Activated CD4-positive, alpha-beta T cell treated with anti-CD3 and anti-CD28 coated beads, Interleukin-2, amount 10 ng/mL, durations not matched to agents 24 days and 14 days (primary cell): ENCODE results near the gene MXRA7. TPM values are rescaled to one million over a fixed set of nuclear protein-coding genes. Genes with fewer than 3 reads are reported as not detected.
"Not testable (repeated sequence)": the region's sequence is repeated elsewhere in the genome, so short reads cannot be mapped to it uniquely, and the experiment has no call there.

Experiments used
- DNase-seq: peaks from one replicate; pipeline ENCODE4 v3.0.0; 2022
- H3K27ac Mint-ChIP-seq: one replicate; pipeline ENCODE4 v1.8.0; 2022; ENCODE audit warnings: mild to moderate bottlenecking, mixed read lengths
- H3K27me3 Mint-ChIP-seq: one replicate; pipeline ENCODE4 v1.8.0; 2022; ENCODE audit warnings: mixed read lengths
- H3K36me3 Mint-ChIP-seq: one replicate; pipeline ENCODE4 v1.8.0; 2022; ENCODE audit warnings: low read depth, mild to moderate bottlenecking, mixed read lengths
- H3K4me1 Mint-ChIP-seq: one replicate; pipeline ENCODE4 v1.8.0; 2021; ENCODE audit warnings: mixed read lengths
- H3K4me3 Mint-ChIP-seq: one replicate; pipeline ENCODE4 v1.8.0; 2022; ENCODE audit warnings: mild to moderate bottlenecking, moderate library complexity, mixed read lengths
- H3K9me3 Mint-ChIP-seq: one replicate; pipeline ENCODE4 v1.8.0; 2021; ENCODE audit warnings: mixed read lengths
- intact Hi-C: fragments of 100-400 bp; cut with micrococcal nuclease; formaldehyde crosslinking; loops from one replicate; pipeline ENCODE4 v1.15.1; 2023
- total RNA-seq: library from RNA; stranded (reverse); gene quantifications from 2 replicates; pipeline ENCODE4 v1.2.3, GENCODE V29; 2022

The MXRA7 gene
- total RNA-seq, 1 donor from 2014 or later, result 3.7 TPM

GRCh38 chr17:76716839-76717215 is 6.1 kb upstream of the MXRA7 start:
- intact Hi-C loops, result no loop called here
- peaks cover 32% of the 10 kb centered on the region for H3K4me1 Mint-ChIP-seq
- no peaks in the 10 kb centered on the region for H3K9me3 Mint-ChIP-seq
- DNase-seq, result no peak
- H3K36me3 Mint-ChIP-seq, result peaks cover 72% of the 10 kb centered on the region
- H3K27ac Mint-ChIP-seq, result no peak overlapping the region
- H3K27me3 Mint-ChIP-seq, result no peaks in the 10 kb centered on the region
- H3K4me3 Mint-ChIP-seq, result no peak overlapping the region

GRCh38 chr17:76716146-76716838 is 5.5 kb upstream of the MXRA7 start:
- Mint-ChIP-seq H3K4me3 (peak overlapping the region; percentile 33), H3K4me1 (peaks cover 30% of the 10 kb centered on the region)
- intact Hi-C loops, result no loop called here

GRCh38 chr17:76715496-76715830 is 4.7 kb upstream of the MXRA7 start:
- no peak for DNase-seq
- H3K9me3 Mint-ChIP-seq, result no peaks in the 10 kb centered on the region
- intact Hi-C loops, result no loop called here
- no peak overlapping the region for H3K4me3 Mint-ChIP-seq
- H3K4me1 Mint-ChIP-seq, result peaks cover 30% of the 10 kb centered on the region
- no peaks in the 10 kb centered on the region for H3K27me3 Mint-ChIP-seq
- H3K36me3 Mint-ChIP-seq, result peaks cover 59% of the 10 kb centered on the region
- peak overlapping the region; percentile 79 for H3K27ac Mint-ChIP-seq

More at GRCh38 chr17:76716146-76716838, 5.5 kb upstream of the MXRA7 start:
- Mint-ChIP-seq H3K36me3 (peaks cover 66% of the 10 kb centered on the region), H3K27me3 (no peaks in the 10 kb centered on the region), H3K27ac (peak overlapping the region; percentile 79), H3K9me3 (no peaks in the 10 kb centered on the region)
- DNase-seq, result peak; percentile 76

GRCh38 chr17:76714822-76715495 is 4.2 kb upstream of the MXRA7 start:
- Mint-ChIP-seq H3K27ac (peak overlapping the region; percentile 66), H3K27me3 (no peaks in the 10 kb centered on the region), H3K4me3 (peak overlapping the region; percentile 7), H3K9me3 (no peaks in the 10 kb centered on the region), H3K36me3 (peaks cover 55% of the 10 kb centered on the region), H3K4me1 (peaks cover 30% of the 10 kb centered on the region)
- DNase-seq, result peak; percentile 94
- intact Hi-C loops, result no loop called here

- intact Hi-C loops, result no loop called here
- no peaks in the 10 kb centered on the region for H3K9me3 Mint-ChIP-seq
- H3K27ac Mint-ChIP-seq, result no peak overlapping the region
- no peak for DNase-seq
- peaks cover 34% of the 10 kb centered on the region for H3K4me1 Mint-ChIP-seq
- no peak overlapping the region for H3K4me3 Mint-ChIP-seq
- peaks cover 51% of the 10 kb centered on the region for H3K36me3 Mint-ChIP-seq
- peaks cover 2% of the 10 kb centered on the region for H3K27me3 Mint-ChIP-seq
These were observed 3.6 kb upstream of the MXRA7 start for GRCh38 chr17:76714336-76714735.

GRCh38 chr17:76713765-76714164 is 3.0 kb upstream of the MXRA7 start:
- Mint-ChIP-seq H3K27me3 (peaks cover 4% of the 10 kb centered on the region), H3K4me1 (peaks cover 36% of the 10 kb centered on the region), H3K4me3 (no peak overlapping the region), H3K9me3 (no peaks in the 10 kb centered on the region), H3K27ac (no peak overlapping the region), H3K36me3 (peaks cover 46% of the 10 kb centered on the region)
- no peak for DNase-seq
- intact Hi-C loops, result no loop called here

GRCh38 chr17:76712321-76712720 is 1.6 kb upstream of the MXRA7 start:
- intact Hi-C loops, DNase-seq, H3K27me3 Mint-ChIP-seq, H3K9me3 Mint-ChIP-seq, H3K4me3 Mint-ChIP-seq, H3K27ac Mint-ChIP-seq: not testable (repeated sequence)
- Mint-ChIP-seq H3K4me1 (peaks cover 35% of the 10 kb centered on the region), H3K36me3 (peaks cover 39% of the 10 kb centered on the region)

DNA sequence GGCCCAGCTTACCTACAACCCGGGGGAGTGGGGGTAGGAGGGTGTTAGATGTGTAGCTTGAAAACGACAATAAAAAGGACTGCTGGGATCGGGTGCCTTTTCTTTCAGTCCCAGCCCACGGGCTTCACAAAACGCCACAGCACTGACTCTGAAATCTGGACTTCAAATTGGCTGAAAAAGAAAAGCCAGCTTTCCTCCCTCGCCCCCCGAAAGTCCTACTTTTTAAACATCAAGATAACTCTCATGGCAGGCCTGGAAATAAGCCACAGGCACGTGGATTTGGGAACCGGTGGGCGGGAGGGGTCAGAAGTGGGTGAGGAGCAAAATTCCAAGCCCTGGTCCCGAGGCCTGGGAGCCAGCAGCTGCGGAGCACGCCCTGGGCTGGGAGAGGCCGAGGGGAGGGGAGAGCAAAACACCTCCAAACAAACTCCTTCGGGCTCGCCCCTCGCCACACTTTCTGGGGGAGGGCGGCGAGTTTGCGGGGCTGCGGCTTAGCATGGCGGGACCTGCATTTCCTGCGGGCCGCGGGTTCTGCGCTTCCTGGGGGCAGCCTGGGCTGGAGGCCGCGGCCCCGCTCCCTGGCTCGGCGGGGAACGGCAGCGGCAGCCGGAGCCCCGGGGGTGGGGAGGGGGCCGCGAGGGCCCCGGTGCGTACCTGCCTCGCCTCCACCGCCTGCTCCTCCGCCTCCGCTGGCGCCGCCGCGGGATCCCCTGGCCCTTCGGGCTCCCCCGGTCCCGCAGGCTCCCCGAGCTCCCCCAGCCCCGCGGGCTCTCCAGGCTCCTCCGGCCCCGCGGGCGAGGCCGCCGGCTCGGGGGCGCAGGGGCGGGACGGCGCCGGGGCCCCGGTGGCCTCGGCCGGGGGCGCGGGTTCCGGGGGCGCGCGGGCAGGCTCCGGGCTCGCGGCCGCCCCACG is 558 bp downstream of the MXRA7 start:
- peak overlapping the region; percentile 64 for H3K4me3 Mint-ChIP-seq
- H3K9me3 Mint-ChIP-seq, H3K27me3 Mint-ChIP-seq, H3K27ac Mint-ChIP-seq, intact Hi-C loops: not testable (repeated sequence)
- H3K4me1 Mint-ChIP-seq, result peaks cover 23% of the 10 kb centered on the region
- H3K36me3 Mint-ChIP-seq, result peaks cover 21% of the 10 kb centered on the region
- peak; percentile 73 for DNase-seq

GRCh38 chr17:76709077-76709950 is 1.5 kb downstream of the MXRA7 start:
- Mint-ChIP-seq H3K9me3 (no peaks in the 10 kb centered on the region), H3K27ac (peak overlapping the region; percentile 66), H3K27me3 (peaks cover 4% of the 10 kb centered on the region), H3K4me1 (peaks cover 19% of the 10 kb centered on the region), H3K4me3 (peak overlapping the region; percentile 64), H3K36me3 (peaks cover 17% of the 10 kb centered on the region)
- DNase-seq, result no peak
- intact Hi-C loops, result no loop called here

DNA sequence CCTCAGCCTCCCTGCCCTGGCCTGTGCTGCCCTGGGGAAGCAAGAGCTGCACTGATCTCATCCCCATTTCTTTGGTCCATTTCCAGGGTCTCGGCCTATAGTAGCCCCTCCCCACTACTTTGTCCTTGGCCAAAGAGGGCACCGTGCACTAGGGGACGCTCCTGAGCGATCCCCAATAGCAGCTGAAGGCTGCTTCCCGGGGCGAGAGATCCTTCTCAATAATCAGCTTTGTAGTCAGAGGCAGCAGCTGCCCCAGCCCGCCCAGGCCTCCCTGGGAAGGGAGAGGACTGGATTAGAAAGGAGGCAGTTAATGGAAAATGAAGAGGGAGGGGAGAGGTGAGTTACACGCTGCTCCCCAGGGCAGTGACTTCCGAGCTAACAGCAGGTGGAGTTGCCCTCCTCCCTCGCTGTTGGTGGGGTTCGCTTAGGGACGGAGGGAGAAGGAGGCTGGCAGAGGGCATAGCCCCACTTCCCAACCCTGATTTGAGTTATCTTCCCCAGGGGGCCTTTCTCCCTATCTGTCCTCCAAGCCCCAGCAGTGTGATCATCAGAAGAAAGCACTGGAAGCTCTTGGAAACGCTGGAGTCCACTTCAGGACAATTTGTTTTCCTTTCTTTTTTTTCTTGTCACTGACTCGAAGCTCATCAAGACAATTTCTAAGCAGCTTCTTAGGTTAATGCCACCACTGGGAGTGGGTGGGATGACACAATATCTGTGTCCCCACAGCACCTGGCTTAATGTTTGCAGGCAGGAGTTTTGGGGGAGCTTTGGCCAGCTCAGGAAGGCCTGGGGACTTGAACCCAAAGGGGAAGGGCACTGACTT is 2.6 kb downstream of the MXRA7 start:
- H3K36me3 Mint-ChIP-seq, result peaks cover 7% of the 10 kb centered on the region
- peaks cover 4% of the 10 kb centered on the region for H3K27me3 Mint-ChIP-seq
- H3K27ac Mint-ChIP-seq, result no peak overlapping the region
- H3K9me3 Mint-ChIP-seq, result no peaks in the 10 kb centered on the region
- DNase-seq, result no peak
- H3K4me1 Mint-ChIP-seq, result peaks cover 12% of the 10 kb centered on the region
- intact Hi-C loops, result no loop called here
- H3K4me3 Mint-ChIP-seq, result no peak overlapping the region

GRCh38 chr17:76706817-76707216 is 3.9 kb downstream of the MXRA7 start:
- H3K9me3 Mint-ChIP-seq, result no peaks in the 10 kb centered on the region
- peaks cover 4% of the 10 kb centered on the region for H3K27me3 Mint-ChIP-seq
- H3K4me3 Mint-ChIP-seq, result no peak overlapping the region
- intact Hi-C loops, result no loop called here
- H3K4me1 Mint-ChIP-seq, result peaks cover 12% of the 10 kb centered on the region
- no peaks in the 10 kb centered on the region for H3K36me3 Mint-ChIP-seq
- DNase-seq, result no peak
- H3K27ac Mint-ChIP-seq, result no peak overlapping the region

DNA sequence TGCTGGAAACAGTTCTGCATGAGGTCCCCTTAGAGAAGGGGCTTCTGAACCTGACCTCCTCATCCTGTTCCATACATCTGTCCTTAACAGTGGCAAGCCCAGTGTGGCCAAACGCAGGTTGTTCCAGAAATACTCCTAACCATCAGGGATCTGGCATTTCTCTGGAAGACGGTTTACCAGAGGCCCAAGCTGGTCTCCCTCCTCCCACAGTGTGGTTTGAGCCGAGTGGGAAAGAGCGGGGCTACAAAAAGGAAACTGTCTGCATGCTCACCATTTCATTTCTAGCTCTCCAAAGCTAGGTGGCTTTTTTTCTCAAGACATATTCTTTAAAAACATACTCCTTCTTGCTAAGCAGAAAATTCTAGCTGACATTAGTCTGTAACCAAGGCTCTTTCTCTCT is 6.0 kb downstream of the MXRA7 start:
- DNase-seq, result no peak
- intact Hi-C loops, result no loop called here
- Mint-ChIP-seq H3K9me3 (no peaks in the 10 kb centered on the region), H3K36me3 (no peaks in the 10 kb centered on the region), H3K27ac (no peak overlapping the region), H3K4me3 (no peak overlapping the region), H3K27me3 (peaks cover 4% of the 10 kb centered on the region), H3K4me1 (peaks cover 6% of the 10 kb centered on the region)
